NB4 (cell line): ENCODE results near the gene UMAD1.

Experiments
- DNase-seq: peaks from one replicate; pipeline ENCODE4 v3.0.0; 2010; ENCODE audit warnings: low read depth
- H3K4me3 ChIP-seq: one replicate; pipeline ENCODE4 v1.5.1; 2011; ENCODE audit warnings: mild to moderate bottlenecking, low read depth, low read length, moderate library complexity
- CTCF ChIP-seq: IDR thresholded peaks from one replicate; pipeline ENCODE4 v1.5.1; 2012; ENCODE audit warnings: low read depth, low read length
- MAX ChIP-seq: IDR thresholded peaks from 2 replicates; pipeline ENCODE4 v1.6.1; 2011; ENCODE audit warnings: low read depth, low read length
- MYC ChIP-seq: IDR thresholded peaks from 2 replicates; pipeline ENCODE4 v1.6.1; 2011; ENCODE audit warnings: low read depth, low read length
- POLR2A ChIP-seq: IDR thresholded peaks from 2 replicates; pipeline ENCODE4 v1.6.1; 2011; ENCODE audit warnings: mild to moderate bottlenecking; ENCODE audit not compliant: insufficient read length; ENCODE audit errors: extremely low read depth

UMAD1 gene

DNA sequence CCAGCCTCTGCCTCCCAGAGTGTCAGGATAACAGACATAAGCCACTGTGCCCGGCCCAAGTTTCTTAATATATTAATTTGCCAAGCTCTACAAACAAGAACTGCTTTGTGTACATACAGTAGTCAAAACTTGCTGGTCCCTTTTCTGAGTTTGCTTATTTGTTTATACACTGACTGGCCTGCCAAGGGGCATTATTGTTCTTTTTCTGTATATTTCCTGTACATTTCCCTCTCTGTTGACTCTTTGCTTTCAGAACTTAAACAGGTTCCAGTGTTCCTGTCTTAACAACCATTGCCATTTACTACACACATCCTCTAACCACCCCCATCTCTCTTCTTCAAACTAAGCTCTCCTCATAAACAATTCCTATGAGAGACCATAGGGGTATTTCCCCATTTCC, 139.3 kb downstream of the UMAD1 start:
- DNase-seq, result peak; percentile 59
- no peak overlapping the region for H3K4me3 ChIP-seq
- no peak for TF ChIP-seq MYC
- TF ChIP-seq POLR2A, result no peak
- no peak for TF ChIP-seq MAX
- TF ChIP-seq CTCF, result no peak

DNA sequence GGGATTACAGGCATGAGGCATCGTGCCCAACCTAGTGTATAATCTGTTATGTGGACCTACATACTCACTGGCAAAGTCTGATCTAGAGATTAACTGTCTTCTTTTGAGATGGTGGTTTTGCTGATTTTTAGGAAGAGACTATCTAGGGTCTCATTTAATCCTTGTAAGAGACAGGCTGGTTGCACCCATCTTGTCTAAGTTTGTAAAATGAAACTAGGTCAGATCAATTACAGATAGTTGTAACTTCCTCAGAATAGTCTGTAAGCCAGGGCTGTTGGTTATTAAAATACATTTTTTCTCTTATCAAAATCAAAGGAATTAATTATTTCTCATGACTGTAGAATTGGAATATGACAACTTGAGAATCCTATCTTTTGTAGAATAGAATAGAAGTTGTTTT, 142.4 kb downstream of the UMAD1 start:
- no peak for TF ChIP-seq CTCF
- TF ChIP-seq POLR2A, result no peak
- TF ChIP-seq MAX, result no peak
- no peak for TF ChIP-seq MYC
- DNase-seq, result no peak

DNA sequence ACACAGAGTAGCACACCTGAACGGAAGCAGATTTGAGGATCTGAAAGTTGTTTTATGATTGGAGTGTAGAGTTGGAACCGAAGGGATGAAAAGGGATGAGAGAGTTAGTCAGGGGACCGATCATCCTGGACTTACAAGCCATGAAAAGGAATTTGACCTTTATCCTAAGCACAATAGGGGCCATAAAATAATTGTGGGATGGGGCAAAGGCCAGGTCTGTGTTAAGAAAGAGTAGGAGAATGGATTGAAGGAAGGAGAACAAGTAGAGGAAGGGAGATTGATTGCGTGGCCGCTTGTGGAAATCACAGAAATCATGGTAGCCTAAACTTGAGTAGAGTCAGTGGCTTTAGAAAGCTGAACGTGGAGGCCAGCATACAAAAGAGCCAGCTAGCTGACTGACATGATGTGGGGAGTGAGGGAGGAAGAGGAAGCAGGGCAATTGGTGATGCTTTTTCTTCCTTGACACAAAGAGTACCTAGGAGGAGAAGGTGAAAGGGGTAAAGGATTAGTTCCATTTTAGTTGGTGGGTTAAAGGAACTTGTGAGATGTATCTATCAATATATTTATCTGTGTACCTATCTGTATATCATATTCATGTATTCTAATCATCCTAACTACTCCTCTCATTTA, 144.9 kb downstream of the UMAD1 start:
- DNase-seq, result no peak
- TF ChIP-seq MAX (no peak), CTCF (no peak), MYC (no peak), POLR2A (no peak)

More for the DNA sequence above, 142.4 kb downstream of the UMAD1 start:
- H3K4me3 ChIP-seq, result no peak overlapping the region

GRCh38 chr7:7786595-7786994, 146.0 kb downstream of the UMAD1 start:
- no peak overlapping the region for H3K4me3 ChIP-seq
- TF ChIP-seq CTCF, result no peak
- TF ChIP-seq POLR2A, result no peak
- DNase-seq, result peak; percentile 62

More for the DNA sequence above, 144.9 kb downstream of the UMAD1 start:
- no peak overlapping the region for H3K4me3 ChIP-seq

DNA sequence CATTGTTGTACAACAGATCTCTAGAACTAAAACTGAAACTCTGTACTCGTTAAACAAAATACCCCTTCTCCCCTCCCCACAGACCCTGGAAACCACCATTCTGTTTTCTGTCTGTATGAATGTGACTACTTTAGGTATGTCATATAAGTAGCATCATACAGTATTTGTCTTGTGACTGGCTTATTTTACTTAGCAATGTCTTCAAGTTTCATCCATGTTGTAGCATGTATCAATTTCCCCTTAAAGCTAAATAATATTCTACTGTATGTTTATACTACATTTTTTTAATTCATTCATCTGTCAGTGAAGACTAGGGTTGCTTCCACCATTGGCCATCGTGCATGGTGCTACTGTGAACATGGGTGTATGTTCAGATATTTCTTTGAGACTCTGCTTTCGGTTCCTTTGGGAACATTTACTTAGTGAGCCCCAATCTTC, 149.0 kb downstream of the UMAD1 start:
- H3K4me3 ChIP-seq, result no peak overlapping the region
- TF ChIP-seq MAX (no peak), POLR2A (no peak), MYC (no peak), CTCF (no peak)
- DNase-seq, result no peak

- no peak for TF ChIP-seq CTCF
- no peak for TF ChIP-seq MYC
- TF ChIP-seq POLR2A, result no peak
- H3K4me3 ChIP-seq, result no peak overlapping the region
Observed at GRCh38 chr7:7790041-7790741, 149.6 kb downstream of the UMAD1 start.

More at GRCh38 chr7:7790041-7790741, 149.6 kb downstream of the UMAD1 start:
- DNase-seq, result no peak
